Measurements from ENCODE around the gene RPSA.
"Not testable (repeated sequence)": the region's sequence is repeated elsewhere in the genome, so short reads cannot be mapped to it uniquely, and the experiment has no call there.

DNA sequence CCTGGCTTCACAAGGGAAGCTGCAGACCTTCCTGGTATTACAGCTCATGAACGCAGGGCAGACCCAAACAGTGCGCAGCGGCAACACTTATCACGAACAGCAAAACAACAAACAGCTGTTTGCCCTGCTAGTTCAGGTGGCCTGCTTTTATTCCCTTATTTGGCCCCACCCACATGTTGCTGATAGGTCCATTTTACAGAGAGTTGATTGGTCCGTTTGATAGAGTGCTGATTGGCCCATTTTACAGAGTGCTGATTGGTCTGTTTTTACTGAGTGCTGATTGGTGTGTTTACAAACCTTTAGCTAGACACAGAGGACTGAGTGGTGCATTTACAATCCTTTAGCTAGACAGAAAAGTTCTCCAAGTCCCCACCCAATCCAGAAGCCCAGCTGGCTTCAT is 52.1 kb downstream of the RPSA start:
- TF ChIP-seq PREB (CRISPR knock-in tag; IDR thresholded peaks at IDR 0.05; ENCODE audit: borderline replicate concordance); ZNF416 (CRISPR knock-in tag; IDR thresholded peaks at IDR 0.05); CREB1 (CRISPR knock-in tag; IDR thresholded peaks at IDR 0.05); FOXP1 (CRISPR knock-in tag; IDR thresholded peaks at IDR 0.05; ENCODE audit: borderline replicate concordance); AFF4 (CRISPR knock-in tag; IDR thresholded peaks at IDR 0.05; ENCODE audit: borderline replicate concordance); ELF4 (CRISPR knock-in tag; IDR thresholded peaks at IDR 0.05; ENCODE audit: low read depth); MAX (CRISPR knock-in tag; IDR thresholded peaks at IDR 0.05); ZNF317 (CRISPR knock-in tag; IDR thresholded peaks at IDR 0.05; ENCODE audit: borderline replicate concordance, low read depth); ZSCAN18 (CRISPR knock-in tag; IDR thresholded peaks at IDR 0.05); RELA (CRISPR knock-in tag; IDR thresholded peaks at IDR 0.05; ENCODE audit: borderline replicate concordance): not testable (repeated sequence)
- TF ChIP-seq, protein P1, sequence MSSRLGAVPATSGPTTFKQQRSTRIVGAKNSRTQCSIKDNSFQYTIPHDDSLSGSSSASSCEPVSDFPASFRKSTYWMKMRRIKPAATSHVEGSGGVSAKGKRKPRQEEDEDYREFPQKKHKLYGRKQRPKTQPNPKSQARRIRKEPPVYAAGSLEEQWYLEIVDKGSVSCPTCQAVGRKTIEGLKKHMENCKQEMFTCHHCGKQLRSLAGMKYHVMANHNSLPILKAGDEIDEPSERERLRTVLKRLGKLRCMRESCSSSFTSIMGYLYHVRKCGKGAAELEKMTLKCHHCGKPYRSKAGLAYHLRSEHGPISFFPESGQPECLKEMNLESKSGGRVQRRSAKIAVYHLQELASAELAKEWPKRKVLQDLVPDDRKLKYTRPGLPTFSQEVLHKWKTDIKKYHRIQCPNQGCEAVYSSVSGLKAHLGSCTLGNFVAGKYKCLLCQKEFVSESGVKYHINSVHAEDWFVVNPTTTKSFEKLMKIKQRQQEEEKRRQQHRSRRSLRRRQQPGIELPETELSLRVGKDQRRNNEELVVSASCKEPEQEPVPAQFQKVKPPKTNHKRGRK (CRISPR knock-in tag; IDR thresholded peaks at IDR 0.05; ENCODE audit: borderline replicate concordance) = not testable (repeated sequence)
- TF ChIP-seq, protein P2, sequence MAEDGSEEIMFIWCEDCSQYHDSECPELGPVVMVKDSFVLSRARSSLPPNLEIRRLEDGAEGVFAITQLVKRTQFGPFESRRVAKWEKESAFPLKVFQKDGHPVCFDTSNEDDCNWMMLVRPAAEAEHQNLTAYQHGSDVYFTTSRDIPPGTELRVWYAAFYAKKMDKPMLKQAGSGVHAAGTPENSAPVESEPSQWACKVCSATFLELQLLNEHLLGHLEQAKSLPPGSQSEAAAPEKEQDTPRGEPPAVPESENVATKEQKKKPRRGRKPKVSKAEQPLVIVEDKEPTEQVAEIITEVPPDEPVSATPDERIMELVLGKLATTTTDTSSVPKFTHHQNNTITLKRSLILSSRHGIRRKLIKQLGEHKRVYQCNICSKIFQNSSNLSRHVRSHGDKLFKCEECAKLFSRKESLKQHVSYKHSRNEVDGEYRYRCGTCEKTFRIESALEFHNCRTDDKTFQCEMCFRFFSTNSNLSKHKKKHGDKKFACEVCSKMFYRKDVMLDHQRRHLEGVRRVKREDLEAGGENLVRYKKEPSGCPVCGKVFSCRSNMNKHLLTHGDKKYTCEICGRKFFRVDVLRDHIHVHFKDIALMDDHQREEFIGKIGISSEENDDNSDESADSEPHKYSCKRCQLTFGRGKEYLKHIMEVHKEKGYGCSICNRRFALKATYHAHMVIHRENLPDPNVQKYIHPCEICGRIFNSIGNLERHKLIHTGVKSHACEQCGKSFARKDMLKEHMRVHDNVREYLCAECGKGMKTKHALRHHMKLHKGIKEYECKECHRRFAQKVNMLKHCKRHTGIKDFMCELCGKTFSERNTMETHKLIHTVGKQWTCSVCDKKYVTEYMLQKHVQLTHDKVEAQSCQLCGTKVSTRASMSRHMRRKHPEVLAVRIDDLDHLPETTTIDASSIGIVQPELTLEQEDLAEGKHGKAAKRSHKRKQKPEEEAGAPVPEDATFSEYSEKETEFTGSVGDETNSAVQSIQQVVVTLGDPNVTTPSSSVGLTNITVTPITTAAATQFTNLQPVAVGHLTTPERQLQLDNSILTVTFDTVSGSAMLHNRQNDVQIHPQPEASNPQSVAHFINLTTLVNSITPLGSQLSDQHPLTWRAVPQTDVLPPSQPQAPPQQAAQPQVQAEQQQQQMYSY (CRISPR knock-in tag; IDR thresholded peaks at IDR 0.05) = not testable (repeated sequence)
- TF ChIP-seq, protein P3, sequence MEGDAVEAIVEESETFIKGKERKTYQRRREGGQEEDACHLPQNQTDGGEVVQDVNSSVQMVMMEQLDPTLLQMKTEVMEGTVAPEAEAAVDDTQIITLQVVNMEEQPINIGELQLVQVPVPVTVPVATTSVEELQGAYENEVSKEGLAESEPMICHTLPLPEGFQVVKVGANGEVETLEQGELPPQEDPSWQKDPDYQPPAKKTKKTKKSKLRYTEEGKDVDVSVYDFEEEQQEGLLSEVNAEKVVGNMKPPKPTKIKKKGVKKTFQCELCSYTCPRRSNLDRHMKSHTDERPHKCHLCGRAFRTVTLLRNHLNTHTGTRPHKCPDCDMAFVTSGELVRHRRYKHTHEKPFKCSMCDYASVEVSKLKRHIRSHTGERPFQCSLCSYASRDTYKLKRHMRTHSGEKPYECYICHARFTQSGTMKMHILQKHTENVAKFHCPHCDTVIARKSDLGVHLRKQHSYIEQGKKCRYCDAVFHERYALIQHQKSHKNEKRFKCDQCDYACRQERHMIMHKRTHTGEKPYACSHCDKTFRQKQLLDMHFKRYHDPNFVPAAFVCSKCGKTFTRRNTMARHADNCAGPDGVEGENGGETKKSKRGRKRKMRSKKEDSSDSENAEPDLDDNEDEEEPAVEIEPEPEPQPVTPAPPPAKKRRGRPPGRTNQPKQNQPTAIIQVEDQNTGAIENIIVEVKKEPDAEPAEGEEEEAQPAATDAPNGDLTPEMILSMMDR (IDR thresholded peaks at IDR 0.05) = not testable (repeated sequence)
- TF ChIP-seq, protein P4, sequence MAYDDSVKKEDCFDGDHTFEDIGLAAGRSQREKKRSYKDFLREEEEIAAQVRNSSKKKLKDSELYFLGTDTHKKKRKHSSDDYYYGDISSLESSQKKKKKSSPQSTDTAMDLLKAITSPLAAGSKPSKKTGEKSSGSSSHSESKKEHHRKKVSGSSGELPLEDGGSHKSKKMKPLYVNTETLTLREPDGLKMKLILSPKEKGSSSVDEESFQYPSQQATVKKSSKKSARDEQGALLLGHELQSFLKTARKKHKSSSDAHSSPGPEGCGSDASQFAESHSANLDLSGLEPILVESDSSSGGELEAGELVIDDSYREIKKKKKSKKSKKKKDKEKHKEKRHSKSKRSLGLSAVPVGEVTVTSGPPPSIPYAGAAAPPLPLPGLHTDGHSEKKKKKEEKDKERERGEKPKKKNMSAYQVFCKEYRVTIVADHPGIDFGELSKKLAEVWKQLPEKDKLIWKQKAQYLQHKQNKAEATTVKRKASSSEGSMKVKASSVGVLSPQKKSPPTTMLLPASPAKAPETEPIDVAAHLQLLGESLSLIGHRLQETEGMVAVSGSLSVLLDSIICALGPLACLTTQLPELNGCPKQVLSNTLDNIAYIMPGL (CRISPR knock-in tag; IDR thresholded peaks at IDR 0.05) = not testable (repeated sequence)

Data from WTC11 (cell line).